ENCODE data around the gene LNX2. TPM values are rescaled to one million over a fixed set of nuclear protein-coding genes. Genes with fewer than 3 reads are reported as not detected.

LNX2 gene
- total and polyA plus RNA-seq, 2 of the 4 experiments (the other 2 are of a cell fraction) = 3.1 to 7.2 TPM

DNA sequence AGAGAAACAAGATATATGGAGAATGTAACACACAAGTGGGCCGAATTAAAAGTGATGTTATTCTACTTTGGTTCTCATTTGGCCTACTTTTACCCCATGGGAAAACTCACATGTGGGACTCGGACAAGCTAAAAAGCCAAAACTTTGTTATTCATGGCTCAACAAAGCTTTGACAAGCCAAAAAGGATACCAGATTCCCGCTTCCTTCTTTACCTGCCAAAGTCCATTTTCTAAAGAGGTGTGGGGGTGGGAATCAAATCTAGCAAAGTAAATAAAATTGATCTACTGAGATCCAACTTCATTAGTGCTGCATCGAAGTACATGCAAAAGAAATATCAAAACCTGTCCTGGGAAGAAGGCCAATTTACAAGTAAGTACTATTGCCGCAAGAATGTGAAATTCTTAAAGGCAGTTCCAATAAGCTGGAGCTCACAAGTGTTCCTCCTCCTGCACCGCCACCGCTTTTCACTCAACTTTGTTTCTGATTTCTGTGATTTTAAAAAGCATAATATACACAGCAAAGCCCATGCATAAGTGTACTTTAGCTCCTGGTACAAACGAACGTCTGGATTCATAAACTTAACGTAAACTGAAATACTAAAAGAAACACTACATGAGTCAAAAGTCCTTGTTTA is 1.1 kb downstream of the LNX2 start:
- CTCF ChIA-PET = interaction anchor here (0.5 to 2.3 kb wide), 6 partner anchors 12 to 335 kb away, joined by 3 to 10 read pairs (median 3); no protein-coding TSS in a partner anchor
- Histone ChIP-seq H3K4me3 (ENCODE audit: insufficient read depth, low read depth, low read length) (peak overlapping the region; percentile 92), H3K27me3 (ENCODE audit: control insufficient read depth, insufficient read depth, low read length) (no peaks in the 10 kb centered on the region), H2BK20ac (ENCODE audit: low read depth, low read length) (no peak overlapping the region), H2BK15ac (ENCODE audit: low read depth, low read length) (no peak overlapping the region), H2BK5ac (ENCODE audit: low read depth, low read length, poor library complexity, severe bottlenecking) (peak overlapping the region; percentile 59), H4K91ac (ENCODE audit: insufficient read depth, low read depth, low read length) (no peak overlapping the region), H3K14ac (replicated peaks; ENCODE audit: low read depth, low read length) (0 out of 2 replicates have a peak overlapping the region, but pooled peaks have one; percentile 11), H2AK9ac (replicated peaks; ENCODE audit: low read depth, low read length, poor library complexity) (no peak overlapping the region), H3K23ac (ENCODE audit: low read depth, low read length) (no peak overlapping the region; the same call in 1 of the 2 replicates), H3K4me2 (ENCODE audit: low read depth, low read length) (peak overlapping the region; percentile 94), H3K56ac (ENCODE audit: extremely low read depth, insufficient read depth, low read length) (no peak overlapping the region), H4K20me1 (ENCODE audit: insufficient read depth, low read length) (peaks cover 12% of the 10 kb centered on the region), H4K8ac (ENCODE audit: low read depth in 2 of 2, low read length in 2 of 2) (no peak overlapping the region), H4K5ac (ENCODE audit: low read depth, low read length) (no peak overlapping the region), H3K4ac (ENCODE audit: low read depth, low read length) (no peak overlapping the region), H2BK120ac (ENCODE audit: low read depth, low read length) (no peak overlapping the region), H2AFZ (replicated peaks; ENCODE audit: low read length, poor library complexity) (no peak overlapping the region), H3K4me1 (ENCODE audit: control insufficient read depth, insufficient read depth, low read length) (no peaks in the 10 kb centered on the region), H2AK5ac (ENCODE audit: low read depth, low read length) (no peak overlapping the region), H3K9me3 (ENCODE audit: control insufficient read depth, insufficient read depth, low read length) (peaks cover 2% of the 10 kb centered on the region; the same call in 1 of the 2 replicates), H3K79me1 (ENCODE audit: low read depth in 1 of 2, low read length in 2 of 2) (peaks cover 37 to 53% of the 10 kb centered on the region in 2 experiments), H3K27ac (ENCODE audit: insufficient read depth, low read length) (no peak overlapping the region), H3K9me1 (ENCODE audit: insufficient read depth, low read length) (peaks cover 9% of the 10 kb centered on the region), H3K18ac (ENCODE audit: low read depth, low read length) (no peak overlapping the region), H3K36me3 (ENCODE audit: control insufficient read depth, insufficient read depth, low read length) (peaks cover 7% of the 10 kb centered on the region; the same call in 1 of the 2 replicates), H3K9ac (ENCODE audit: low read depth, low read length) (peak overlapping the region; percentile 72)
- no peak for ATAC-seq (ENCODE audit: low read depth)
- TF ChIP-seq SMC3 (IDR thresholded peaks at IDR 0.05; ENCODE audit: low read depth, low read length) (no peak), CEBPB (IDR thresholded peaks at IDR 0.05; ENCODE audit: low read depth, low read length) (0 out of 2 replicates have a peak, but pooled peaks have one; percentile 23)
- TF ChIP-seq, protein P1, sequence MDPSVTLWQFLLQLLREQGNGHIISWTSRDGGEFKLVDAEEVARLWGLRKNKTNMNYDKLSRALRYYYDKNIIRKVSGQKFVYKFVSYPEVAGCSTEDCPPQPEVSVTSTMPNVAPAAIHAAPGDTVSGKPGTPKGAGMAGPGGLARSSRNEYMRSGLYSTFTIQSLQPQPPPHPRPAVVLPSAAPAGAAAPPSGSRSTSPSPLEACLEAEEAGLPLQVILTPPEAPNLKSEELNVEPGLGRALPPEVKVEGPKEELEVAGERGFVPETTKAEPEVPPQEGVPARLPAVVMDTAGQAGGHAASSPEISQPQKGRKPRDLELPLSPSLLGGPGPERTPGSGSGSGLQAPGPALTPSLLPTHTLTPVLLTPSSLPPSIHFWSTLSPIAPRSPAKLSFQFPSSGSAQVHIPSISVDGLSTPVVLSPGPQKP (IDR thresholded peaks at IDR 0.05; ENCODE audit: borderline replicate concordance, low read depth, low read length) = no peak
- TSS peak; percentile 23 for BruUV-seq (replicated peaks)
- intact Hi-C loops (cut with micrococcal nuclease) = no loop called here
- DNase-seq = peak; percentile 55
- POLR2A ChIA-PET (ENCODE audit: unreplicated experiment) = no interaction called here
- WGBS, 2 experiments (ENCODE audit: extremely low coverage in 2 of 2, insufficient read length in 1 of 2) = no CpG with 5 or more reads among the region's 10 CpGs
- dilution Hi-C loops (cut with HindIII; ENCODE audit: low sequenced_read_pairs, unreplicated experiment) = no loop called here
- in situ Hi-C loops (cut with MboI; ENCODE audit: low sequenced_read_pairs) = loop anchor here (25.0 kb wide), 1 partner anchor 632 kb away; no protein-coding TSS in a partner anchor
